DMS153 treated with DMSO at 0.1 percent for 48 hours (cell line): ENCODE data around the gene ZNRF1.
A peak's percentile ranks its signal among the peaks of the same experiment; 100 is the strongest.
"Not testable (repeated sequence)": the region's sequence is repeated elsewhere in the genome, so short reads cannot be mapped to it uniquely, and the experiment has no call there.

Source experiments
- DNase-seq: peaks from one replicate; lab custom pipeline; 2025; ENCODE audit not compliant: unreplicated experiment; lab: John Stamatoyannopoulos, UW

The ZNRF1 gene

DNA sequence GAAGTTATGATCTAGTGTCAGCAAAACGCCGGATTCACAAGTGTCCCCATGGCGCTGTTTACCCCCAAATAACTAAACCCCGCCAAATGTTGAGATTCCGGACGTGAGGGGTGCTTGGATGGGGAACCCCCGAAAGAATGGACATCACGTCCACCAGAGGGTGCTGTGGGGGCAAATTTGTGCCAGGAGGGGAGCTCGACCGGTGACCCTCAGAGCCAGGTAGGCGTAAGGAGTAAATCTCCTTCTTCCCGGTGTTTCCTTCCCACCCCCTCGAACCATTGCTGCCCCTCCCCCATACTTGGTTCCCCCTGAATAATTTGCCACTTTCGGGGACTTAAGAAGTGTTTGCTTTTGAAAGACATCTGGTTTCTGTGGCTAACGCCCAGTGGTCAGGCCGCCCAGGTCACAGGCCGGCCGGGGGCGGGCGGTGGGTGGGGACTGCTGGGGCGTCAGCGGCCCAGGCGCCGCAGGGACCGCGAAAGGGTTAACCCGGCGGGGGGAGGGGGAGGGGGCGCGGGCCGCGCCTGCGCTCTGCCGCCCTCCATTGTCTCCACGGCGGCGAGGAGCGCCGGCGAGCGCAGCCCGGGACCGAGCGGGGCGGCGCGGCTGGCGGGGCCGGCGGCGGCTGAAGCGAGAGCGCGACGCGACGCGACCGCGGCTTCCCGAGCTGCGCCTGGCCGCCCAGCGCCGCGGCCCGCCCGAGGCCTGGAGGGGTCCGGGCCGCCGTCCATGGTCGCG is at the start of gene ZNRF1:
TSS of gene ZNRF1 (plus strand) at position 544 of the 738 bp plus-strand sequence. CDS start 648 bp downstream, outside the sequence.
- DNase-seq = peak; percentile 77

GRCh38 chr16:74949309-74949708 is 49.5 kb upstream of the ZNRF1 start:
- DNase-seq = no peak

DNA sequence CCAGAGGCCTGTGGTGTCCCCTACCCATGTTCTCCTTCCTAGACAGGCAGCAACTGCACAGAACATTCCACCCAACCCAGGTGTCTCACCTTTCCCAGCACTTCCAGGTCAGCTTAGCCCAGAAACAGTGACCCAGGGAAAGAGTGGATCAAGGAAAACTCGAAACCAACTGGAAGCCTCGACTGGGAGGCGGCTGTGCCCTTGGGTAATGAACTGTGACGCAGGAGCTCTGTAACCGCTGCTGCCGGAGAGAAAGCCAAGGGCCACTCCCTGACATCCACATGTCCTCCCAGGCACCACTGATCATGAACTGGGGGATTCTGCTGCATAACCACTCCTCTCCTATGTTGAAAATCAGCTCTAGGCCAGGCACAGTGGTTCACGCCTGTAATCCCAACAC is 48.3 kb upstream of the ZNRF1 start:
- DNase-seq = no peak

DNA sequence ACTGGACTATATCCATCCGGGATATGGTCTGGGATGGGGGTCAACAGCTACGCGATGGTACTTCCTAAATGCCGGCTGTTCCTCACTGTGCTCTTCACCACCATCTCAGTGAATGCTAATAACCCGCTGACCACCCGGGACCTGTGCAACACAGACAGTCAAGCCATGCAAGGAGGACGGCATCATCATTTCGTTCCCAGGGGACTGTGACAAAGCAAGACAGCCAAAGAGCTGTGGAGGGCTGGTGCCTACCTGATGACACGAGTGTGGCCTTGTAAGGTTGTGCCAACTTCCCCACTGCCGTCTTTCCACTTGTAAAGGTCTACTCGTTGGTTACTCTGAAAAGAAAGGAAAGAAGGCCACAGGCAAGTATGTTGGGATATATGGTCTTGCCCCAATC is 47.6 kb upstream of the ZNRF1 start:
- DNase-seq = no peak

GRCh38 chr16:74951681-74952080 is 47.1 kb upstream of the ZNRF1 start:
- no peak for DNase-seq

- no peak for DNase-seq
Measured at GRCh38 chr16:74954763-74955162, 44.1 kb upstream of the ZNRF1 start.

DNA sequence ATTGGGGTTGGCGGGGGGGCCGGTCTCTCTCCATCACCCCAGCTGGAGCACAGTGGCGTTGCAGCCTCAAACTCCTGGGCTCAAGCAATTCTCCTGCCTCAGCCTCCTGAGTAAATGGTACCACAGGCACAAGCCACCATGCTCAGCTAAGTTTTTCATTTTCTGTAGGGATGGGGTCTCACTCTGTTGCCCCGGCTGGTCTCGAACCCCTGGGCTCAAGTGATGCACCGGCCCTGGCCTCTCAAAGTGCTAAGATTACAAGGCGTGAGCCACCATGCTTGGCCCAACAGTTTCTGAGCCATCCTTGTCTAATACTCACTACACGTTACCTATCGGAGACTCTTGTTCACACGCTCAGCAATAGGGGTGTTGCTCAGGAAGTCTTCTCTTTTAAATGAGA is 25.5 kb upstream of the ZNRF1 start:
- no peak for DNase-seq

- no peak for DNase-seq
Measured at GRCh38 chr16:74975591-74975990, 23.2 kb upstream of the ZNRF1 start.

GRCh38 chr16:74982256-74982655 is 16.6 kb upstream of the ZNRF1 start:
- no peak for DNase-seq

- DNase-seq = no peak
Measured at GRCh38 chr16:74984194-74984528, 14.7 kb upstream of the ZNRF1 start.

- DNase-seq = peak; percentile 97
Measured at GRCh38 chr16:74984529-74985296, 14.1 kb upstream of the ZNRF1 start, which contains the start of gene WDR59. Gene WDR59, minus strand, starts transcription at chr16:74985123. Its CDS starts 106 bp downstream, at chr16:74985017.

DNA sequence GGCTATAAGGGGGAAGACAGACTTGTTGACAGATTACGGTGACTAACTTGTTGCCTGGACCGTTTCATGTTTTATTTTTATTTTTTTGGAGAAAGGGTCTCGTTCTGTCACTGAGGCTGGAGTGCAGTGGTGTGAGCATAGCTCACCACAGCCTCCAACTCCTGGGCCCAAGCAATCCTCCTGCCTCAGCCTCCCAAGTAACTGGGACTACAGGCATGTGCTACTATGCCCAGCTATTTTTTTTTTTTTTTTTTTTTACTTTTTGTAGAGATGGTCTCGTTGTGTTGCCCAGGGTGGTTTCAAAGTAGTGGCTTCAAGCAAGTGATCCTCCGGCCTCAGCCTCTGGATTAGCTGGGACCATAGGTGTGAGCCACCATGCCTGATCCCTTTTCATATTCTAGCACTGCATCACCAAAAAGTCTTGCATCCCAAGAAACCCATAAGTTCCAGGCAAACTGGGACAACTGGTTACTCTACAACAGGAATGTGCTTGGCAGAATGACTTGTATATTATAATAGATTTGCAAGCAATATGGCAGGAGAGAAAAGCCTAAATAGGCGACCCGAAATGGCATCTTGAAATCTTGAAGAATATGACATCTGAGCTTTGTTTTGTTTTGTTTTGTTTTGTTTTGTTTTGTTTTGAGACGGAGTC is 11.7 kb upstream of the ZNRF1 start:
- DNase-seq = no peak

DNA sequence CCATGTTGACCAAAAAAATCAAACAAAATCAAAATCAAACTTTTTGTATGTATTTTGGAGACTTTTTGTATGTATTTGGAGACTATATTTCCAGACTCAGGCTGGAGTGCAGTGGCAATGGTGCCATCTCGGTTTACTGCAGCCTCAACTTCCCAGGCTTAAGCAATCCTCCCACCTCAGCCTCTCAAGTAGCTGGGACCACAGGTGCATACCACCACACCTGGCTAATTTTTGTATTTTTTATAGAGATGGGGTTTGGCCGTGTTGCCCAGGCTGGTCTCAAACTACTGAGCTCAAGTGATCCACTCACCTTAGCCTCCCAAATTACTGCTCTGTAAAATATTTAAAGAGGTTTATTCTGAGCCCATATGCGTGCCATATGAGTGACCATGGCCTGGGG is 9.0 kb upstream of the ZNRF1 start:
- not testable (repeated sequence) for DNase-seq

- no peak for DNase-seq
Measured at GRCh38 chr16:74990832-74991231, 8.0 kb upstream of the ZNRF1 start.

DNA sequence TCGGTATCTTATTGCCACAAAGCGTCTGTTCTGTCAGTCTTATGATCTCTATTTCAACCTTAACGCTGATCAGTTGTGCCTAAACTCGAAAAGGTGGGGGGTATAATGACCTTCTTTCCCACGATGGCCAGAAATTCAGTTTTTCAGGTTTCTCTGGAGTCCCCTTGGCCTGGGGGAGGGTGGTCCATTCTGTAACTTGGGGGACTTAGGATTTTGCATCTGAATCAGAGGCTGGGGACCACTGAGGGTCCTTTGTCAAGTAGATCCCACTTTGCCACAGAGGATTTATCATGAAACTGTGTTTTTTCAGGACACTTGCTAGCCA is 7.6 kb upstream of the ZNRF1 start:
- DNase-seq = no peak

- no peak for DNase-seq
Measured at GRCh38 chr16:74991593-74992403, 7.0 kb upstream of the ZNRF1 start.

- DNase-seq = no peak
Measured at GRCh38 chr16:74995986-74996385, 2.8 kb upstream of the ZNRF1 start.

DNA sequence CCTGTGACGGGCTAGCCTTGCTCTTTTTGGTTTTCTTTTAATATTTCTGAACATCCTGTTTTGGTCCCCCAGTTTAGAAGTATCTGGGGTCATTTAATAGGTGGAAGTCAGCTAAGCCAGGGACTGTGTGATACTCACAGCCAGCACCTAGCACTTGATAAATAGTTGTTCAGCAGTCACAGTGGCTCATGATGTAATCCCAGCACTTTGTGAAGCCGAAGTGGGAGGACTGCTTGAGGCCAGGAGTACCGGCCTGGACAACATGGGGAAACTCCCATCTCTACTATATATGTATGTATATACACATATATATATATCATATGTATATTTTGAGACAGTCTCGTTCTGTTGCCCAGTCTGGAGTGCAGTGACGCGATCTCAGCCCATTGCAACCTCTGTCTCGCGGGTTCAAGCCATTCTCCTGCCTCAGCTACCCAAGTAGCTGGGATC is 1.8 kb upstream of the ZNRF1 start:
- no peak for DNase-seq

DNA sequence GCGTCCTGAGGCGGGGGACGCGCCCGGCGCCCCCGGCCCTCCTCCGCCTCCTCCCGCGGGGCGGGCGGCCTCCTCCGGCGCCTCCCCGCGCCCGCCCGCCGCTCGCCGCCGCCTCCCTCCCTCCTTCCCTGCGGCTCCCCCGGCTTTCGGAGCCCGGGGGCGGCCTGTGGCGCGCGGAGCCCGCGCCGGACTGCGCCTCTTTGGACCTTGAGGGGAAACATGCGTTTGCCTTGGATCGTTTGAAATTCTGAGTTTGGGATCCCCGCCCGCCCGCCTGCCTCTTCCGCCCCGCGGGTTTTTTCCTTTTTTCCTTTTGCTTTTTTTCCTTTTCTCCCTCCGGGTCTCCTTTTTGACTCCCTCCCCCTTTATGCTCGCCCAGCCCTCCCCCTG is 390 bp downstream of the ZNRF1 start:
- DNase-seq = no peak

DNA sequence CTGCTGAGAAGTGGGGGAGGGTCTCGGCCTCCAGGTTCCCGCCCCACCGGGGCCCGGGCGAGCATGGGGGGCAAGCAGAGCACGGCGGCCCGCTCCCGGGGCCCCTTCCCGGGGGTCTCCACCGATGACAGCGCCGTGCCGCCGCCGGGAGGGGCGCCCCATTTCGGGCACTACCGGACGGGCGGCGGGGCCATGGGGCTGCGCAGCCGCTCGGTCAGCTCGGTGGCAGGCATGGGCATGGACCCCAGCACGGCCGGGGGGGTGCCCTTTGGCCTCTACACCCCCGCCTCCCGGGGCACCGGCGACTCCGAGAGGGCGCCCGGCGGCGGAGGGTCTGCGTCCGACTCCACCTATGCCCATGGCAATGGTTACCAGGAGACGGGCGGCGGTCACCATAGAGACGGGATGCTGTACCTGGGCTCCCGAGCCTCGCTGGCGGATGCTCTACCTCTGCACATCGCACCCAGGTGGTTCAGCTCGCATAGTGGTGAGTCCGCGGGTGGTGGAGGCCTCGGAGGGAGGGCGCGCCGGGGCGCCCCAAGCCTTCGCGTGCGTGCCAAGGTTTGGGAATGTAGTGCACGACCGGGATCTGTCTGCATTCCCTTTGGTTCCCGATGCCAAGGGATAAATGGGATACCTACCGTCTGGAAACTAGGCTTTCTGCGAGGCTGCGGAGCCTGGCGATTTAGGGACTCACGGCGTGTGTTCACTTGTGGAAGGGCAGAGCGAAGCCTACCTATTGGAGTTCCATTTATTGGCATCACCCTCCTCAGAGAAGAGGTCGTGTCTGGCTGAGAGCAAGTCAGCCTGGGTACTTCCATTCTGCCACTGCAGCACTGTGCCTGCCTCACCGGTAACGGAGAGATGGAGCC is 1.0 kb downstream of the ZNRF1 start:
- DNase-seq = peak; percentile 18
